Dermis lymphatic vessel endothelial cell (primary cell): ENCODE measurements around the gene UBE2V1. TPM values are rescaled to one million over a fixed set of nuclear protein-coding genes. Genes with fewer than 3 reads are reported as not detected.

Experiments used
- total RNA-seq: library from RNA; depleted of rRNA; stranded (reverse); fragments of >200 nt; gene quantifications from 2 replicates; pipeline ENCODE4 v1.2.1, GENCODE V29; 2014

The UBE2V1 gene
- total RNA-seq, result 29.0 and 42.9 TPM in 2 replicates

DNA sequence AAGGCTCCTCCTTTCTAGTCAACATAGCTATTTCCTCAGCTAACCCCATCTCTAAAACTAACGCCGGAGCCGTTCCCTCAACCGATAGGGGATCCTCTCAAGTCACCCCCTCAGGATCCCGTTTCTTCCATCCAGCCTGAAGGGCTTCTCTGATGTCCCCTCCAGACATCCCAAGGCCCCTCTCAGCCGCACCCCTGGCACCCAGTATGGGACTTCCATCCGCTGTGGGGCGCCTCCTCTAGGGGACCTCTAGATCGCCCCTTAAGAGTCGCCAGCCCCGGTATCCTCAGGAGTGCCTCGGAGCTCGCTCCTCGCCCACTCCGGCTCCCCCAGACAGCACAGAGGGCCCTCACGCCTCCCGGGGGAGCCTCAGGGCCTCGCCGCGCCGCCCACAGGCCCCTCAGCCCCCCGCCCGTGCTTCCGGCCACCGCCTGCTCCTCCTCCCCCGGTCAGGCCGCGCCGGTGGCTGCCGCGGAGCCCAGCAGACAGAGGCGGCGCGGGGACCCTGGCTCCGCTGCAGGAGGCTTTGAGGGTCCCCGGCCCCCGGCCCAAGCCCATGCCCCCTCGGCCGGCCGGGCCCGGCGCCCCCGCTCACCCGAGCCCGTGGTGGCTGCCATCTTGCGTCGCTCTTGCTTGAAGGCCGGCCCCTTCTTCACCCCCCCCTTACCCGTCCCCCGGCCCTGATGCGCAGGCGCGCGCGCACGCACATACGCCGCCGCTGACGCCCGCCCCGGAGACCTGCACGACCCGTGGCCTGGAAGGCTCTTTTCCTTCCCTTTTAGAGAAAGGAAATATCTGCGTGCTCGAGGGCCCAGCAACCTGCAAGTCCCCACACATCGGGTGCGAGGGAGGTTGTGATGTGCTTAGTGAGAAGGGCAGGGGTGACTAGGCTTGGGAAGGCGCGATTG, at the start of gene UBE2V1:
Gene UBE2V1, minus strand, starts transcription at position 639 of the 908 bp plus-strand sequence. Its CDS starts 22 bp downstream, at position 617.

GRCh38 chr20:50153500-50154377, 40.8 kb upstream of the UBE2V1 start, which contains the start of gene PEDS1:
Gene PEDS1 (minus strand): TSS chr20:50153723. CDS start chr20:50153637, 86 bp downstream.

Other genes with a start within 250 kb of the UBE2V1 start
- 0.76 and 0.95 TPM in 2 replicates for gene SPATA2, start 197.6 kb downstream of the UBE2V1 start, total RNA-seq
- 37.1 and 45.2 TPM in 2 replicates for gene RNF114, start 176.8 kb downstream of the UBE2V1 start, total RNA-seq
- 2.0 TPM in 2 replicates for gene SNAI1, start 130.2 kb downstream of the UBE2V1 start, total RNA-seq
- gene PEDS1, start 40.6 kb upstream of the UBE2V1 start, total RNA-seq, result 9.2 and 10.2 TPM in 2 replicates
- 13.3 and 24.2 TPM in 2 replicates for gene CEBPB, start 77.7 kb upstream of the UBE2V1 start, total RNA-seq